Mucosa of descending colon (tissue), 3 donors: ENCODE results near the gene BIN1. TPM values are rescaled to one million over a fixed set of nuclear protein-coding genes. Genes with fewer than 3 reads are reported as not detected.

ENCODE experiments used
- ATAC-seq: fragments of 200-7000 bp; cut with Tn5 transposase; one replicate; pipeline ENCODE4 v1.9.1; 2020; ENCODE audit warnings: mild to moderate bottlenecking, moderate library complexity
- DNase-seq, 3 donors: peaks; one replicate each; pipeline ENCODE4 v3.0.0-alpha.2; 2020
- H3K36me3 ChIP-seq: fragments of 200-600 bp; one replicate; pipeline ENCODE4 v1.8.0; 2021; ENCODE audit warnings: low read depth, mild to moderate bottlenecking
- H3K4me1 ChIP-seq: fragments of 200-600 bp; one replicate; pipeline ENCODE4 v1.8.0; 2021; ENCODE audit warnings: low read depth, mild to moderate bottlenecking
- H3K4me3 ChIP-seq: fragments of 200-600 bp; one replicate; pipeline ENCODE4 v1.8.0; 2021; ENCODE audit warnings: mild to moderate bottlenecking
- H3K9me3 ChIP-seq: fragments of 200-600 bp; one replicate; pipeline ENCODE4 v1.8.0; 2021; ENCODE audit warnings: mild to moderate bottlenecking
- intact Hi-C, 2 donors: fragments of 100-400 bp; cut with DNase I in 1 of 2; cut with micrococcal nuclease in 1 of 2; formaldehyde crosslinking; loops; one replicate each; pipeline versions ENCODE4 v1.11.0 to v1.11.1; 2022; cut with DNase I, micrococcal nuclease
- total RNA-seq, 3 donors: library from RNA; stranded (reverse); fragmentation: NEBNext Ultra II Directional in 2 of 3; extraction: Animal tissue kit (Norgen Biotek cat#: 25700) in 2 of 3; gene quantifications; one replicate each; pipeline versions ENCODE4 v1.2.1 to v1.2.4, GENCODE V29; 2021 to 2023
- TF ChIP-seq, protein P1 (sequence below): fragments of 200-600 bp; IDR thresholded peaks from one replicate; pipeline ENCODE4 v1.8.0; 2022; ENCODE audit warnings: antibody characterized with exemption, mild to moderate bottlenecking
- donor health status: DM: no; HTN: no; CAD: no; lungs with moderate emphysema.
- donor health status: DM: no; HTN: no; CAD: no.
- donor health status: DM: no; HTN: yes; CAD: no.

BIN1 gene
- total RNA-seq, 3 donors from 2014 or later, result 37.6 to 65.7 (median 46.3) TPM

DNA sequence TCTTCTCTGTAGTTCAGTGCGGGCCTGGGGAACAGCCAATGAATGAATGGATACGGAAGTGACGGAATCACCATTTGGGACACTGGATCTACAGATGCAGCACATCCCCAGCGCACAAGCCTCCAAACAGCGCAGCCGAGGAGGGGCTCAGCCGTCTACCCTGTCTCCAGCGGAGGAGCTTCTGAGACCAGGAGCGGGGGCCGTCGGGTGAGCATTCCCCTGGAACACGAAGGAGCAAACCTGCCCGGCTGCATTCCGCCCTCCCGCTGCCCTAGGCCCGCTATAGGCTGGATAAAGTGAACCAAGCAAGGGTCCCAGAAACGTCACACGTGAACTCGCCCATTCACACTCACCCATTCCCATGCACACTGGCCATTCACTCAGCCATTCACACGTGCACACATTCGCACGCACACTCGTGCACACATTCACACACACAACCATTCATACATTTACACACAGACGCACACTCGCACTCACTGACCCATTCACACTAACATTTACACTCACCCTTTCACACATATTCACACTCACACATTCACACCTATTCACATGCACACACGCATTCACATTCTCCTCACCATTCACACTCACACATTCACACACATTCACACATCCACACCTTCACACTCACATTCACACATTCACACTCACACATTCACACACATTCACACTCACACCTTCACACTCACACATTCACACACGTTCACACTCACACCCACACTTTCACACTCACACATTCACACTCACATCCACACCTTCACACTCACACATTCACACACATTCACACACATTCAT lies 63.4 kb downstream of the BIN1 start:
- ATAC-seq (no peak), DNase-seq (peak in 1 of 3 donors; percentile 40)
- TF ChIP-seq, protein P1, sequence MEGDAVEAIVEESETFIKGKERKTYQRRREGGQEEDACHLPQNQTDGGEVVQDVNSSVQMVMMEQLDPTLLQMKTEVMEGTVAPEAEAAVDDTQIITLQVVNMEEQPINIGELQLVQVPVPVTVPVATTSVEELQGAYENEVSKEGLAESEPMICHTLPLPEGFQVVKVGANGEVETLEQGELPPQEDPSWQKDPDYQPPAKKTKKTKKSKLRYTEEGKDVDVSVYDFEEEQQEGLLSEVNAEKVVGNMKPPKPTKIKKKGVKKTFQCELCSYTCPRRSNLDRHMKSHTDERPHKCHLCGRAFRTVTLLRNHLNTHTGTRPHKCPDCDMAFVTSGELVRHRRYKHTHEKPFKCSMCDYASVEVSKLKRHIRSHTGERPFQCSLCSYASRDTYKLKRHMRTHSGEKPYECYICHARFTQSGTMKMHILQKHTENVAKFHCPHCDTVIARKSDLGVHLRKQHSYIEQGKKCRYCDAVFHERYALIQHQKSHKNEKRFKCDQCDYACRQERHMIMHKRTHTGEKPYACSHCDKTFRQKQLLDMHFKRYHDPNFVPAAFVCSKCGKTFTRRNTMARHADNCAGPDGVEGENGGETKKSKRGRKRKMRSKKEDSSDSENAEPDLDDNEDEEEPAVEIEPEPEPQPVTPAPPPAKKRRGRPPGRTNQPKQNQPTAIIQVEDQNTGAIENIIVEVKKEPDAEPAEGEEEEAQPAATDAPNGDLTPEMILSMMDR, result no peak
- Histone ChIP-seq H3K4me3 (no peak overlapping the region), H3K9me3 (no peaks in the 10 kb centered on the region), H3K4me1 (no peaks in the 10 kb centered on the region), H3K36me3 (no peaks in the 10 kb centered on the region)
- intact Hi-C loops, result no loop called here

DNA sequence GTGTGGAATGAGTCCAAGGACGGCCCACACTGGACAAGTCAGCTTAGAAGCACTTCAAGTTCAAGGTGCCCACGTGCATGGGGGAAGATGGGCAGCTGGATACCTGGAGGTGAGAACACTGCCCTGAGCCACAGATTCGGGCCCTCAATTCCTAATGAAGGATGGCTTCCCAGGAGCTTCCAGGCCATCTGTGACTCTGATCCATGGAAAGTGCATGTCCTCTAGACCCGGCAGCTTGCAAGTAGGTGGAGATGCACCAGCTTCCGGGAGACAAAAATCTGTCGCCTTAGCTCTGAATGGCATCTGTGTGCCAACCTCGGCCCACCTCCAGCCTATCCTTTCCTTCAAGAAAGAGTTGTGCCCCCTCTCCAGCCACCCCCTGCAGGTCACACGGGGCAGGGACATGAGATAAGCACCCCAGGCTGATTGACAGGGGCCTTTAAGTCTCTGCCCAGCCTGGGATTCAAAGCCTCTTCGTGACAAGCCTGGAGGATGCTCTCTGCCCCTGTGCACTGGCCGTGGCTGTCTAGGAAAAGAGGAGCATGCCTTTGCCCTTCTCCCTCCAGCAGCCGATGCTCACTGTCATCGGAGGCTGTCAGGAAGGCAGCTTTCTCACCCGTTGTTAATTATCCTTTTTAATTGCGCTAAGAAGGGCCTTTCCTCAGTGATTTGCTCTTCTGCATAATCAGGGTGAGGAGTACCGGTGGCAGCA lies 65.5 kb downstream of the BIN1 start:
- Histone ChIP-seq H3K4me1 (no peaks in the 10 kb centered on the region), H3K36me3 (no peaks in the 10 kb centered on the region), H3K4me3 (no peak overlapping the region), H3K9me3 (no peaks in the 10 kb centered on the region)
- DNase-seq (no peak), ATAC-seq (no peak)
- TF ChIP-seq, protein P1, result no peak
- intact Hi-C loops, result no loop called here

DNA sequence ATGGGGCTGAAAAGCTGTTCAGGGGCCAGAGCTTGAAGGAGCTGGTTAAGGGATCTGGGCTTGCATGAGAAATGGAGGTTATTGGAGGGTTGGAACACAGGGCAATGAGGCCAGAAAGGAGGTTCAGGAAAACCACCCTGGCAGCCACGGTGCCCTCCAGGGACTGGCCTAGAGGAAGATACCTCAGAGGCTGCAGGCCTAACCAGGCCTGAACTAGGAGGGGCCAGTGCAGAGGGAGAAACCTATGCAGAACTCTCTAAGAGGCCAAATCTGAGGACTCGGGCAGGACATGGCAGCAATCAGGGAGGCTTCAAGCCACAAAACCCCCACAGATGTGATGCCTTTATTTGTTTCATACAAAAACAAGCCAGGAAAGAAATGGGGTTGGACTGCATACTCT lies 66.8 kb downstream of the BIN1 start:
- no peak overlapping the region for H3K4me3 ChIP-seq
- no peaks in the 10 kb centered on the region for H3K4me1 ChIP-seq
- TF ChIP-seq, protein P1, result no peak
- DNase-seq, result no peak
- H3K9me3 ChIP-seq, result no peaks in the 10 kb centered on the region
- intact Hi-C loops, result no loop called here
- H3K36me3 ChIP-seq, result no peaks in the 10 kb centered on the region
- ATAC-seq, result no peak

DNA sequence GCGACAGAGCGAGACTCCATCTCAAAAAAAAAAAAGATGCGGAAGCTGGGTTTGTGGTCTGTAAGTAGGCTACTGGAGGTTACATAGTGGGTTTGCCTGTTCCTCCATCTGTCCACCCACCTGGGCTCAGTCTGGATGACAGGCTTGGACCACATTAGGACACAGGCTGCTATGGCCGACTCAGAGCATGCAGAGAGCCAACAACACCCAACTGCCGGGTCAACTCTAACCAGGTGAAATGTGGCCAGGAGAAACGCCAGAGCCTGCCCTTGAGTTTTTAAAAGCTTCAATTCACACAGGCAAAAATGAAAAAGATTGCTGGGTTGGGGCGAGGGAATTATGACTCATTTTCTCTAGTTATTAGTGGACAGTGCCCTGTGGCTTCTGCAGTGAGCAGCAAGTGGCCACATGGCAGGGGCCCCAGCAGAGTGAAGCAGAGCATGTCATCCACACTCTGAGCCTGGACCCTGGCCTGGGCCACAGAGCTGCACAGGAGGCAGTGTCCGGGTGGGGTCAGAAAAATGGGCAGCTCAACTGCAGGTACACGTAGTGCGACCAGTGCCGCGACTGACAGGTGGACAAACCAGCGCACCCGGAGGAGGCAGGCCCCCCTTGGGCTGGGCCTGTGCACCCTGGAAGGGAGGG lies 67.4 kb downstream of the BIN1 start:
- H3K4me3 ChIP-seq, result no peak overlapping the region
- H3K9me3 ChIP-seq, result no peaks in the 10 kb centered on the region
- ATAC-seq, result no peak
- H3K36me3 ChIP-seq, result no peaks in the 10 kb centered on the region
- DNase-seq, result no peak
- H3K4me1 ChIP-seq, result no peaks in the 10 kb centered on the region
- TF ChIP-seq, protein P1, result no peak
- intact Hi-C loops, result no loop called here

DNA sequence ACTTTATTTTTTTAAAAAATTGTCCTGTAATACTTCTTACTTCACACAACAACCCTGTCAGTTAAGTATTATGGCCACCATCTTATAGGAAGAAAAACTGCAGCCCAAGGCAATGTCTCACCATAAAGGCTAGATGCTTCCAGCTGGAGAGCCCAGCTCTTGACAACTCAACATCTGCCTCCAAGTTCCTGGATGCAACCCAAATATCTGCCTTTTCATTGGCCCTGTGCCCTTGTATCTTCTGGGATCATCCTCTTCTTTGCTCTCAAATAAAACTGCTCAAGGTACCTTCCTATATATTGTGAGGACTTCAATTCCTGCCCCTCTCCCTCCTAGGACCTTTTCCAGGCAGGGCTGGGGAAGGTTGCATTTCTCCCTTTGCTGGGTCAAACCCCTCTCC lies 69.5 kb downstream of the BIN1 start:
- no peaks in the 10 kb centered on the region for H3K4me1 ChIP-seq
- ATAC-seq (no peak), DNase-seq (no peak)
- TF ChIP-seq, protein P1, result no peak
- H3K36me3 ChIP-seq, result no peaks in the 10 kb centered on the region
- intact Hi-C loops, result no loop called here
- H3K4me3 ChIP-seq, result no peak overlapping the region
- no peaks in the 10 kb centered on the region for H3K9me3 ChIP-seq
